HG02973 (cell line): ENCODE results near the gene MBD6.

ENCODE experiments used
- ATAC-seq: cut with Tn5 transposase; IDR thresholded peaks from one replicate; pipeline ENCODE4 v1.9.1; 2021; ENCODE audit warnings: moderate library complexity; ENCODE audit not compliant: unreplicated experiment

The MBD6 gene

GRCh38 chr12:57522011-57522886 lies at the start of gene MBD6:
TSS of gene MBD6 (plus strand) at chr12:57522824. CDS start at chr12:57524304, 1,480 bp downstream.
- peak; percentile 36 for ATAC-seq

GRCh38 chr12:57473392-57473791 lies 49.2 kb upstream of the MBD6 start:
- ATAC-seq, result no peak

- ATAC-seq, result no peak
These were observed 48.7 kb upstream of the MBD6 start for GRCh38 chr12:57473886-57474285.

GRCh38 chr12:57474430-57474829 lies 48.2 kb upstream of the MBD6 start:
- no peak for ATAC-seq

- no peak for ATAC-seq
These were observed 47.8 kb upstream of the MBD6 start for GRCh38 chr12:57474862-57475261.

- no peak for ATAC-seq
These were observed 47.1 kb upstream of the MBD6 start for GRCh38 chr12:57475271-57476161.

GRCh38 chr12:57476162-57476992 lies 46.2 kb upstream of the MBD6 start:
- peak; percentile 34 for ATAC-seq

- ATAC-seq, result no peak
These were observed 45.5 kb upstream of the MBD6 start for GRCh38 chr12:57476993-57477709.

- no peak for ATAC-seq
These were observed 44.6 kb upstream of the MBD6 start for GRCh38 chr12:57477710-57478681.

- ATAC-seq, result no peak
These were observed 43.6 kb upstream of the MBD6 start for GRCh38 chr12:57479043-57479375.

GRCh38 chr12:57479376-57480115 lies 43.1 kb upstream of the MBD6 start, which contains the start of gene ARHGAP9:
TSS of gene ARHGAP9 (minus strand) at chr12:57479866. CDS start at chr12:57479406, 460 bp downstream.
- ATAC-seq, result peak; percentile 41

GRCh38 chr12:57481671-57482070 lies 41.0 kb upstream of the MBD6 start:
- no peak for ATAC-seq

GRCh38 chr12:57483466-57483865 lies 39.2 kb upstream of the MBD6 start:
- no peak for ATAC-seq

- no peak for ATAC-seq
These were observed 36.9 kb upstream of the MBD6 start for GRCh38 chr12:57485695-57486094.

GRCh38 chr12:57487055-57487596 lies 35.5 kb upstream of the MBD6 start:
- no peak for ATAC-seq

GRCh38 chr12:57487597-57488401 lies 34.8 kb upstream of the MBD6 start, which contains the start of gene MARS1:
TSS of gene MARS1 (plus strand) at chr12:57488068. CDS start at chr12:57488091, 23 bp downstream.
- ATAC-seq, result peak; percentile 90
